ENCODE data around the gene POU2AF2.

POU2AF2 gene

GRCh38 chr11:111330234-111330893, 84.8 kb downstream of the POU2AF2 start:
- DNase-seq (ENCODE audit: low read depth): no peak

GRCh38 chr11:111331711-111332479, 86.4 kb downstream of the POU2AF2 start:
- DNase-seq (ENCODE audit: low read depth): no peak

GRCh38 chr11:111334532-111335502, 89.3 kb downstream of the POU2AF2 start:
- no peak for DNase-seq (ENCODE audit: low read depth)

- DNase-seq (ENCODE audit: low read depth): no peak
These were observed 90.0 kb downstream of the POU2AF2 start for GRCh38 chr11:111335549-111335948.
